CD4-positive, alpha-beta T cell (primary cell): Measurements from ENCODE around the gene FAM171A1. TPM values are rescaled to one million over a fixed set of nuclear protein-coding genes. Genes with fewer than 3 reads are reported as not detected.
"Not testable (repeated sequence)": the region's sequence is repeated elsewhere in the genome, so short reads cannot be mapped to it uniquely, and the experiment has no call there.

Experiments used
- ATAC-seq: fragments of 200-7000 bp; cut with Tn5 transposase; one replicate; pipeline ENCODE4 v1.10.0; 2022; ENCODE audit warnings: mild to moderate bottlenecking; ENCODE audit not compliant: poor library complexity
- CTCF ChIA-PET: fragments of 350-600 bp; sonication (Branson Sonifier 250); formaldehyde crosslinking; loops from one replicate; lab custom pipeline; 2021; ENCODE audit warnings: antibody characterized with exemption, inconsistent platforms; lab: Charles Lee
- POLR2A ChIA-PET: fragments of 350-600 bp; sonication (Branson Sonifier 250); formaldehyde crosslinking; loops from one replicate; lab custom pipeline; 2021; ENCODE audit warnings: antibody characterized with exemption, inconsistent platforms; lab: Charles Lee
- DNase-seq, 14 experiments: peaks; one replicate each; pipeline ENCODE4 v3.0.0-alpha.2; 2013 to 2020; ENCODE audit warnings: mixed read lengths in 2 of 14
- H3K27ac ChIP-seq, 2 donors: one replicate each; pipeline versions ENCODE4 v1.5.1 to v1.7.0; 2013; ENCODE audit warnings: low read length in 2 of 2, low read depth in 1 of 2, mild to moderate bottlenecking in 1 of 2
- H3K27me3 ChIP-seq, 2 experiments: 1 replicate in 1 of 2; 2 replicates in 1 of 2; pipeline versions ENCODE4 v1.6.1 to v1.7.0; 2013; ENCODE audit warnings: low read length in 2 of 2, control low read depth in 1 of 2, mild to moderate bottlenecking in 1 of 2, moderate library complexity in 1 of 2; ENCODE audit not compliant: insufficient read depth in 2 of 2, control insufficient read depth in 1 of 2
- H3K36me3 ChIP-seq: one replicate; pipeline ENCODE4 v1.6.1; 2013; ENCODE audit warnings: low read length, control low read depth; ENCODE audit not compliant: insufficient read depth
- H3K4me1 ChIP-seq: one replicate; pipeline ENCODE4 v1.6.1; 2013; ENCODE audit warnings: low read length, control low read depth; ENCODE audit not compliant: insufficient read depth
- H3K4me3 ChIP-seq: one replicate; pipeline ENCODE4 v1.5.1; 2013; ENCODE audit warnings: mild to moderate bottlenecking, low read length, moderate library complexity
- H3K9me3 ChIP-seq, 2 experiments: 1 replicate in 1 of 2; 2 replicates in 1 of 2; pipeline versions ENCODE4 v1.6.1 to v1.7.0; 2013; ENCODE audit warnings: low read length in 2 of 2, mild to moderate bottlenecking in 2 of 2, control low read depth in 1 of 2, moderate library complexity in 1 of 2; ENCODE audit not compliant: control insufficient read depth in 1 of 2, insufficient read depth in 1 of 2
- H3K27ac Mint-ChIP-seq: one replicate; pipeline ENCODE4 v1.8.0; 2020; ENCODE audit warnings: mixed read lengths
- H3K27me3 Mint-ChIP-seq: one replicate; pipeline ENCODE4 v1.8.0; 2021; ENCODE audit warnings: mixed read lengths
- H3K36me3 Mint-ChIP-seq: one replicate; pipeline ENCODE4 v1.8.0; 2021; ENCODE audit warnings: low read depth, mixed read lengths
- H3K4me1 Mint-ChIP-seq: one replicate; pipeline ENCODE4 v1.8.0; 2021; ENCODE audit warnings: low read depth, mixed read lengths
- H3K4me3 Mint-ChIP-seq: one replicate; pipeline ENCODE4 v1.8.0; 2020; ENCODE audit warnings: mild to moderate bottlenecking, mixed read lengths
- H3K9me3 Mint-ChIP-seq: one replicate; pipeline ENCODE4 v1.8.0; 2020; ENCODE audit warnings: mixed read lengths
- intact Hi-C, 2 experiments: fragments of 100-400 bp; cut with DNase I in 1 of 2; cut with micrococcal nuclease in 1 of 2; formaldehyde crosslinking; loops; one replicate each; pipeline versions ENCODE4 v1.15.1 to v1.9.0; 2023 to 2025; cut with DNase I, micrococcal nuclease
- total RNA-seq, 174 experiments: library from RNA in 2 of 174; stranded (reverse) in 2 of 174; gene quantifications; one replicate each; pipeline ENCODE4 v1.2.3 and lab custom pipeline; 2021 to 2026
- TF ChIP-seq, protein P1 (sequence below): fragments of 200-600 bp; IDR thresholded peaks from one replicate; pipeline ENCODE4 v1.8.0; 2022; ENCODE audit warnings: antibody characterized with exemption, mild to moderate bottlenecking

Gene FAM171A1
- total RNA-seq, 2 experiments from 2014 or later, result 1.8 to 2.6 TPM

DNA sequence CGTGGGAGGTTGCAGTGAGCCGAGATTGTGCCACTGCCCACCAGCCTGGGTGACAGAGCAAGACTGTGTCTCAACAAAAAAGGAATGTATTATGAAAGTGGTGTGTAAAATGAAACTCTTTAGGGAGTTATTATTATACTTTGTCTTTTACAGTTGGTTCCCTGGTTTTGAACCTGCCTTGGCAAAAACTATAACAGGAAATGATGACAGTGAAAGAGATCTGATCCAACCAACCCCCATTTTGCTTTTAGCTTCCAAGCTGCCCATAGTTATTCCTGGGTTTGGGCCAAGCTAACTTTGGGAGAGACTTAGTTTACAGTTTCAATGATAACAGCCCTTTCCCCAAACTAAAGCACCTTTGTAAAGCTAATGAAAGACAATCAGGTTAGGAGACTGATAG is 168.4 kb downstream of the FAM171A1 start:
- Mint-ChIP-seq H3K27me3 (no peaks in the 10 kb centered on the region), H3K4me1 (peaks cover 42% of the 10 kb centered on the region), H3K4me3 (no peak overlapping the region), H3K36me3 (no peaks in the 10 kb centered on the region), H3K27ac (peak overlapping the region; percentile 42), H3K9me3 (no peaks in the 10 kb centered on the region)
- no peak overlapping the region for H3K4me3 ChIP-seq
- DNase-seq (no peak), ATAC-seq (no peak)
- intact Hi-C loops, result loop anchor here in 1 of 2 experiments (2.0 kb wide), 1 partner anchor 16 kb away; no protein-coding TSS in a partner anchor
- ChIA-PET POLR2A (no interaction called here), CTCF (no interaction called here)
- H3K36me3 ChIP-seq, result no peaks in the 10 kb centered on the region
- H3K9me3 ChIP-seq, result no peaks in the 10 kb centered on the region
- H3K27me3 ChIP-seq, result no peaks in the 10 kb centered on the region
- peaks cover 59% of the 10 kb centered on the region for H3K4me1 ChIP-seq
- no peak overlapping the region for H3K27ac ChIP-seq
- TF ChIP-seq, protein P1, sequence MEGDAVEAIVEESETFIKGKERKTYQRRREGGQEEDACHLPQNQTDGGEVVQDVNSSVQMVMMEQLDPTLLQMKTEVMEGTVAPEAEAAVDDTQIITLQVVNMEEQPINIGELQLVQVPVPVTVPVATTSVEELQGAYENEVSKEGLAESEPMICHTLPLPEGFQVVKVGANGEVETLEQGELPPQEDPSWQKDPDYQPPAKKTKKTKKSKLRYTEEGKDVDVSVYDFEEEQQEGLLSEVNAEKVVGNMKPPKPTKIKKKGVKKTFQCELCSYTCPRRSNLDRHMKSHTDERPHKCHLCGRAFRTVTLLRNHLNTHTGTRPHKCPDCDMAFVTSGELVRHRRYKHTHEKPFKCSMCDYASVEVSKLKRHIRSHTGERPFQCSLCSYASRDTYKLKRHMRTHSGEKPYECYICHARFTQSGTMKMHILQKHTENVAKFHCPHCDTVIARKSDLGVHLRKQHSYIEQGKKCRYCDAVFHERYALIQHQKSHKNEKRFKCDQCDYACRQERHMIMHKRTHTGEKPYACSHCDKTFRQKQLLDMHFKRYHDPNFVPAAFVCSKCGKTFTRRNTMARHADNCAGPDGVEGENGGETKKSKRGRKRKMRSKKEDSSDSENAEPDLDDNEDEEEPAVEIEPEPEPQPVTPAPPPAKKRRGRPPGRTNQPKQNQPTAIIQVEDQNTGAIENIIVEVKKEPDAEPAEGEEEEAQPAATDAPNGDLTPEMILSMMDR, result no peak

DNA sequence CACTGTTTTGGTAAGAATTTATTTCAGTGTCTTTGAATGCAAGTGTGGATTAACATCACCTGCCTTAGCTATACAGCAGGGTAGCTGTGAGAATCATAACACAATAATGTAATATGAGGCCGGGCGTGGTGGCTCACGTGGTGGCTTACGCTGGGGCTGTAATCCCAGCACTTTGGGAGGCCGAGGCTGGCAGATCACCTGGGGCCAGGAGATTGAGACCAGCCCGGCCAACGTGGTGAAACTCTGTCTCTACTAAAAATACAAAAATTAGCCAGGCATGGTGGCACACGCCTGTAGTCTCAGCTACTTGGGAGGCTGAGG is 168.8 kb downstream of the FAM171A1 start:
- H3K27me3 ChIP-seq, ATAC-seq, H3K9me3 ChIP-seq, H3K27me3 Mint-ChIP-seq, POLR2A ChIA-PET, H3K27ac Mint-ChIP-seq, H3K36me3 Mint-ChIP-seq, H3K27ac ChIP-seq, H3K4me3 ChIP-seq, H3K9me3 Mint-ChIP-seq, H3K36me3 ChIP-seq, DNase-seq, H3K4me3 Mint-ChIP-seq, CTCF ChIA-PET: not testable (repeated sequence)
- peaks cover 41% of the 10 kb centered on the region for H3K4me1 Mint-ChIP-seq
- intact Hi-C loops, result loop anchor here in 1 of 2 experiments (2.0 kb wide), 1 partner anchor 15 kb away; no protein-coding TSS in a partner anchor
- peaks cover 58% of the 10 kb centered on the region for H3K4me1 ChIP-seq

DNA sequence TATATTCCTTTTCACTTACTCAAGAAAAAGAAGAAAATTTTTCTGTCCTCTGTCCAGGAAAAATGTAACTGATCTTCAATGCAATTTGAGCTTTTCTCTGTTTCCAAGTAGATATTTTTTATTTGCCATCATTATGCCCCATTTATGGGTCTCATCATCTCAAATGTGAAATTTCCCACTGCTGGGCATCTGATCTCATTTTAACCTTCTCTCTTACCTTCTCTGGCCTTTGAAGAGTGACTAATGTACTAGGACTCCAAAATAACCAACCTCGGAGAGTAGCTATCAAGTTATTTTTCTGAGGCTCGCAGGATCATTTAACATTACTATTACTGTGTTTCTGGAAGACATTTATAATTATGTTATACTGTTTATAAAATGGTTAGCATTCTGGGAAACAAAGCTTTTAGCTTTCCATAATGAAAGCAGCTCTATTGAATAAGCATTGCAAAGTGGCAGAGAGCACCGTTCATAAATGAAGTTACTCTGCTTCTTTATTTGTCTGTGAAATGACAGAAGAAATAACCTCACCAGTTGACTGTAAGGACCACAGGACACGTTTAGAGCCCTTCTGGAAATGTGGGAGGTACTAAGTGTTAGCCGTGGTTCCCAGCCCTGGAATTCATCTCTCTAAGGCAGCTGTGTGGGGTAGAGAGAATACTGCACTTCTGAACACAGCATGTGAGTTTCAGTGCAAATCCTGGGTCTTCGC is 169.3 kb downstream of the FAM171A1 start:
- H3K27ac ChIP-seq, result no peak overlapping the region
- Mint-ChIP-seq H3K9me3 (no peaks in the 10 kb centered on the region), H3K27me3 (no peaks in the 10 kb centered on the region), H3K27ac (no peak overlapping the region), H3K36me3 (no peaks in the 10 kb centered on the region), H3K4me3 (no peak overlapping the region), H3K4me1 (peaks cover 40% of the 10 kb centered on the region)
- DNase-seq (no peak), ATAC-seq (no peak)
- no peaks in the 10 kb centered on the region for H3K27me3 ChIP-seq
- TF ChIP-seq, protein P1, result no peak
- no peak overlapping the region for H3K4me3 ChIP-seq
- CTCF ChIA-PET, result no interaction called here
- H3K36me3 ChIP-seq, result no peaks in the 10 kb centered on the region
- no peaks in the 10 kb centered on the region for H3K9me3 ChIP-seq
- intact Hi-C loops, result loop anchor here in 1 of 2 experiments (2.0 kb wide), 1 partner anchor 15 kb away; no protein-coding TSS in a partner anchor
- POLR2A ChIA-PET, result no interaction called here
- H3K4me1 ChIP-seq, result peaks cover 59% of the 10 kb centered on the region

DNA sequence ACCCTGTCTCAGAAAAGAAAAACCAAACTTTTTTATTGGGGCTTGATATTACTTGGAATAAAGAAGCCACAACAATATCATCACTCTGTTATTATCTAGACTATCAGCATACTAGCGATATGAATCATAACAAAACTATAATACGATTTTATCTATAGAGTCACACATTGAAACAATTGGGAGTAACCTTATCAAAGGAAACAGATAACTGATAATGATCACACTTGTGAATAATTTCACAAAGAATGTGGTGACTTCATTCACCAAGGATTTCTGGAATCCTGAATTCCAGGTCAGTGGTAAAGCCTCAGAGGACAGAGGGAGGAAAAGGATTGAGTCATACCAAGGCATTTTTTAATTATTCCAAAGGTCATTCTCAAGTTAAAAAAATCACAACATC is 170.5 kb downstream of the FAM171A1 start:
- Histone ChIP-seq H3K4me1 (peaks cover 58% of the 10 kb centered on the region), H3K9me3 (no peaks in the 10 kb centered on the region), H3K27me3 (no peaks in the 10 kb centered on the region), H3K4me3 (no peak overlapping the region), H3K36me3 (no peaks in the 10 kb centered on the region), H3K27ac (no peak overlapping the region)
- Mint-ChIP-seq H3K9me3 (no peaks in the 10 kb centered on the region), H3K27me3 (no peaks in the 10 kb centered on the region), H3K27ac (no peak overlapping the region), H3K4me1 (peaks cover 28% of the 10 kb centered on the region), H3K36me3 (no peaks in the 10 kb centered on the region), H3K4me3 (no peak overlapping the region)
- ChIA-PET CTCF (no interaction called here), POLR2A (interaction anchor here (0.7 kb wide), 1 partner anchor 12 kb away, joined by 3 read pairs; no protein-coding TSS in a partner anchor)
- DNase-seq, result no peak
- intact Hi-C loops, result no loop called here
- ATAC-seq, result no peak
- TF ChIP-seq, protein P1, result no peak
